HFF-Myc (cell line): ENCODE results near the gene BNC2.

Experiments used
- DNase-seq: peaks from one replicate; pipeline ENCODE4 v3.0.0-alpha.2; 2011; ENCODE audit warnings: low read depth; ENCODE audit errors: extremely low read depth
- H3K4me3 ChIP-seq: replicated peaks from 2 replicates; pipeline ENCODE4 v1.5.1; 2011; ENCODE audit warnings: low read depth, mild to moderate bottlenecking, control low read depth, low read length
- CTCF ChIP-seq: IDR thresholded peaks from 2 replicates; pipeline ENCODE4 v1.5.1; 2012; ENCODE audit warnings: mild to moderate bottlenecking, low read depth, low read length, control low read depth; ENCODE audit errors: missing control alignments

BNC2 gene

DNA sequence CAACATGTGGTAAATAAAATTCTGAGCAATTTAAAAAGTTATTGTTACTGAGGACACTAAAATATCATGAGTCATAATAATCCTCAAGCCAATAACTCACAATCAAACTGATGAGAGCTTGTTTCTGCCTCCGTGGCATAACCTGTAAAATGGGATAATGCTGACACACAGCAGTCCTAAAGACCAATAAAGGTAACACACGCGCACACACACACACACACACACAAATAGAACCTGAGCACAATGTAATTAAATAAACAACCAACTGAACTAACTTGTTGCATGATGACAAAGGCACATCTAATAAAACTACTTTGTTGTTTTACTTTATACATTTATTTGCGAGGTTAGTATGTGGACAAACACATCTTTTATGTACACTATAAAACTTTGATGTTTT lies 358.2 kb downstream of the BNC2 start:
- DNase-seq = no peak
- H3K4me3 ChIP-seq = no peak overlapping the region
- TF ChIP-seq CTCF = no peak

DNA sequence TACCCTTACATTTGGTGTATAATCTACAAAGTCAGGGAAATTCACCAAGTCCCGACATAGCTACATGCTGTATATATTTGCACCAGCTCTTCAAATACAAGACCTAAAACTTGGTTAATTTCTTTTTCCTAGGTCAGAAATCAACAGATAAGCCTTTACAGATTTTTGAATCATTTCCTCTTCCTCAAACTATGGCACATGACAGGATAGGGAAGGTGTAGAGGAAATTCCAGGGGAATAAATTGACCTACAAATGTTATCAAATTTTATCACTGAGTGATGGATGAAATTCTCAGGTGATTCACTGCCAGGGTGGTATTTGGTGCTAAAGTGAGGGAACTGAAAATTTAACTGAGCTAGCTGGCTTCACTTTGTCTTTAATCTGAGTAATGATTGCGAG lies 360.0 kb downstream of the BNC2 start:
- DNase-seq = no peak
- no peak overlapping the region for H3K4me3 ChIP-seq
- no peak for TF ChIP-seq CTCF

GRCh38 chr9:16509997-16510396 lies 360.5 kb downstream of the BNC2 start:
- no peak for DNase-seq

GRCh38 chr9:16505199-16505598 lies 365.3 kb downstream of the BNC2 start:
- no peak overlapping the region for H3K4me3 ChIP-seq
- no peak for DNase-seq
- no peak for TF ChIP-seq CTCF

More at GRCh38 chr9:16509997-16510396, 360.5 kb downstream of the BNC2 start:
- no peak overlapping the region for H3K4me3 ChIP-seq
- TF ChIP-seq CTCF = no peak

- DNase-seq = no peak
- no peak for TF ChIP-seq CTCF
- no peak overlapping the region for H3K4me3 ChIP-seq
Observed at GRCh38 chr9:16501726-16502125, 368.7 kb downstream of the BNC2 start.

- TF ChIP-seq CTCF = no peak
- no peak for DNase-seq
- no peak overlapping the region for H3K4me3 ChIP-seq
Observed at GRCh38 chr9:16501141-16501540, 369.3 kb downstream of the BNC2 start.

DNA sequence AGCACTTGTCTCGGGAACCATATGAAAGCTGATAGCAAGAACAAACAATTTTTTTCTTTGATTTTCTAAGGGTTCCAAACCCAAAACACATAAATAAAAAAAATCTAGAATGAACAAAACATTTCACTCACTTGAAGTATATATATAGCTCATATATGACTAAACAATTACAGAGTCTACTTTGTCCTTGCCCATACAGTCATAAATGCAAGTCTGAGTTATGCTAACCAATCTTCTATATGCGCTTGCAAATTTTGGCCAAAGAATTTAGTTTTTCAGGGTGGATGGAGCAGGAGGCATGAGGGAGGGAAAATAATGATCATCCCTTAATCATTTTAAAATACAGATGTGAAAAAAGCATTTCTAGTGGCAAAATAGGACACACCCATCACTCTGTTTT lies 370.1 kb downstream of the BNC2 start:
- H3K4me3 ChIP-seq = no peak overlapping the region
- no peak for DNase-seq
- TF ChIP-seq CTCF = no peak
